OCI-LY7 (cell line): Measurements from ENCODE around the gene MNT.

ENCODE experiments used
- CTCF ChIP-seq: fragments of 200-600 bp; sonication (generic); conservative IDR thresholded peaks from 2 replicates; pipeline ENCODE4 v1.5.1; 2014; ENCODE audit warnings: mild to moderate bottlenecking, antibody characterized with exemption, low read length, moderate library complexity, mixed read lengths
- EZH2phosphoT487 ChIP-seq: fragments of 200-600 bp; sonication (generic); IDR thresholded peaks from 2 replicates; pipeline ENCODE4 v1.6.1; 2018; ENCODE audit warnings: low read depth, borderline replicate concordance, mild to moderate bottlenecking, mixed run types, antibody characterized with exemption, low read length, moderate library complexity, mixed read lengths

GRCh38 chr17:2361010-2361760 lies 39.7 kb downstream of the MNT start:
- TF ChIP-seq CTCF (no peak), EZH2phosphoT487 (no peak)
